NCI-H187 treated with DMSO at 0.1 percent for 48 hours (cell line): Measurements from ENCODE around the gene TTYH3.
"Not testable (repeated sequence)": the region's sequence is repeated elsewhere in the genome, so short reads cannot be mapped to it uniquely, and the experiment has no call there.

Source experiments
- DNase-seq: peaks from one replicate; lab custom pipeline; 2025; lab: John Stamatoyannopoulos, UW

The TTYH3 gene

DNA sequence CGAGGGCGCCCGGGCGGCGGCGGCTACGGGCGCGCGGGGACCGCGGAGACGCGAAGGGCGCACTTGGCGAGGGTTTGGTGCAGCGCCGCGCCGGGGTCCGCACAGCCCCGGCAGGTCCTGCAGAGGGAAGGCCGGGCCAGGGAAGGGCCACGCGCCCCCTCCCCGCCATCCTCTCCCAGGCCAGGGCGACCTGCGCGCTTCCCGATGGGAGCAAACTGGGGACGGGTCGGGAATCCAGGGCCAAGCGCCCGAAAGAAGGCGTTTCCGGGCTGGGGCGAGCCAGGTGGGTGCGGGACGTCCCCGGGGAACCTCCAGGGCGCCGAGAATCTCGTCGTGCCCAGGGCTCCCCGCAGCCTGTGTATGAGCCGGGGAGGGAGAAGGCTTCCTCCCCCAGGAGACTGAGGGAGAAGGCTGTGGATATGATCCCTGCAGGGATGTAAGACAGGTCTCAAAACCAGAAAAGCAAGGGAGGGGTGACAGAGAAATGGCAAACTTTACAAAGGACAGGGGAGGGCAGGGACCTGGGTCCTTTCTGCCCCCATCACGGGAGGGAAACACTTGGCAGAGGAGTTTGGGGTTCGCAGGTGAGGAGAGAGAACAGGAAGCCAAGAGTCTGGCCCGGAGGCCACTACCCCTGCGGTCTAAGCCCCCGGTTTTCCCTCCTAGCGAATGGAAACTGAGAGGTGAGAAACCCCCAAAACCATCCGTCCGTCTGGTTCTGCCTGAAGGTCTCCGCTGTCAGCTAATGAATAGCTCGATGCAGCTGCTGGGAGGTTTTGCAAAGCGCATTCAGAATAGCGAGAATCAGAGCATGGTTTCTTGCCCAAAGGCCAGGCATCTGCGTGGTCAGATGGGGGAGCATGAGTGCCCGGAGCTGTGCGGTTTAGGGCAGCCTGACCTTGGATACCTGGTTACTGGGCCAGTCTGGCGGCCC lies 56.9 kb downstream of the TTYH3 start:
- no peak for DNase-seq

- DNase-seq, result no peak
Observed at GRCh38 chr7:2689343-2689847, 57.6 kb downstream of the TTYH3 start.

DNA sequence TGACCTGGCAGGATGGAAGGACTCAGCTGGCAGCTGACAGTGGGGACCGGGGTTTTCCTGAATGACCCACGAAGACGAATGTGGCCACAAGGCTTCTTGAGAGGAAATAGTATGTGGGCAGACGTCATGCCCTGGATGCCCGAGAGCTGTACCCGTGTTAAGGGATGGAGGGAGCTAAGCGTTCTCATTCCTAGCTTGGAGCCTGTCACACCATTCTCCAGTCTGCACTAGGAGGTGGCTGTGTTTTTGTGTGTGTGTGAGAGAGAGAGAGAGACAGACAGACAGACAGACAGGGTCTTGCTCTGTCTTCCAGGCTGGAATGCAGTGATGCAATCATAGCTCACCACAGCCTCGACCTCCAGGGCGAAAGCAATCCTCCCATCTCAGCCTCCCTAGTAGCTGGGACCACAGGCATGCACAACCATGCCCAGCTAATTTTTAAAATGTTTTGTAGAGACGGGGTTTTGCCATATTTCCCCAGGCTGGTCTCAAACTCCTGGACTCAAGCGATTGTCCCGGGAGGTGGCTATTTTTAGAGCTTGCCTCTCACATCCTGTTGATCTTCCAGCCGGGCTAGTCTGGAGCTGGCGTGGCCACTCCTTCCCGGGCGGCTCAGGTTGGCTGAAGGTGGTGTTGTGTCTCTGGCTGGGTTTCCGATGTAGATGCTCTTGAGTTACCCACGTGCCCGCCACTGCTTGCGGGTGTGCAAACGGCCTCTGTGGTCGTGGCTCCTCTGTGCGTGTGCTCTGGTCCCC lies 58.3 kb downstream of the TTYH3 start:
- no peak for DNase-seq

DNA sequence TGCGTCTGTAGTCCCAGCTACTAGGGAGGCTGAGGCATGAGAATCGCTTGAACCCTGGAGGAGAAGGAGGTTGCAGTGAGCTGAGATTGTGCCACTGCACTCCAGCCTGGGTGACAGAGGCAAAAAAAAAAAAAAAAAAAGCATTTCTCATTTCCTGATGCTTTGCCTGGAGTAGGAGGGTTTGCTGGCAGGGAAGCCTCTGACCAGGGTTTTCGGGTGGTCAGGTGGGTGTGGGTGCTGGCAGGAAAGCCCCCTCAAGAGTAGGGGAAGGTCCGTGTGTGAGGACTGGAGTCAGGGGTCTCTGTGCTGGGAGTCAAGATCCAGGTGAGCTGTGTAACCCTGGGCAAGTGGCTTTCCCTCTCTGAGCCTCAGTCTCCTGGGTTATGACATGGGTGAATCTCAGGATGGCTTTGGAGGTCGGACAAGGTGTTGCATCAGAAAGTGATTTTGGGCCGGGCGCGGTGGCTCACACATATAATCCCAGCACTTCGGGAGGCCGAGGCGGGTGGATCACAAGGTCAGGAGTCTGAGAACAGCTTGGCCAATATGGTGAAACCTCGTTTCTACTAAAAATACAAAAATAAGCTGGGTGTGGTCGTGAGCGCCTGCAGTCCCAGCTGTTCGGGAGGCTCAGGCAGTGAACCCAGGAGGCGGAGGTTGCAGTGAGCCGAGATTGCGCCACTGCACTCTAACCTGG lies 59.4 kb downstream of the TTYH3 start:
- DNase-seq, result no peak

GRCh38 chr7:2691932-2692439 lies 60.2 kb downstream of the TTYH3 start:
- DNase-seq, result not testable (repeated sequence)

DNA sequence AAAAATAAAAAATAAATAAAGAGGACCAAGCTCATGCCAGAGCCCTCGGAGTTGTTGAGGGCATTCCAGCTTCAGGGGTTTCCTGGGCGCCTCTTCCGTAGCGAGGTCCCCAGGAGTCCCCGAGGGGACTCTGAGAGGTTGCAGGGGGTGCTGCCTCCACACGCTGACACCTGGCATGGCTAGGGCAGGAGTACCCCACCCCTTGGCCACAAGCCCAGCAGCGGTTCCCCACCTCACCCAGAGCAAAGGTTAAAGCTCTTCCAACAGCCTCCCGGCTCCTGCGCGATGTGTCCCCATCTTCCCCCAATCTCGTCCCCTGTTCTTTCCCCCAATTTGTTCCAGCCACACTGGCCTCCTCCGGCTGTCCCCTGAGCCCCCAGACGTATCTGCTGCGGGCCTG lies 60.8 kb downstream of the TTYH3 start:
- DNase-seq, result no peak

GRCh38 chr7:2693420-2694121 lies 61.8 kb downstream of the TTYH3 start:
- not testable (repeated sequence) for DNase-seq

GRCh38 chr7:2694122-2694436 lies 62.3 kb downstream of the TTYH3 start:
- not testable (repeated sequence) for DNase-seq

- peak; percentile 62 for DNase-seq
Observed at GRCh38 chr7:2698581-2699288, 66.9 kb downstream of the TTYH3 start.

- DNase-seq, result no peak
Observed at GRCh38 chr7:2699289-2699620, 67.5 kb downstream of the TTYH3 start.

DNA sequence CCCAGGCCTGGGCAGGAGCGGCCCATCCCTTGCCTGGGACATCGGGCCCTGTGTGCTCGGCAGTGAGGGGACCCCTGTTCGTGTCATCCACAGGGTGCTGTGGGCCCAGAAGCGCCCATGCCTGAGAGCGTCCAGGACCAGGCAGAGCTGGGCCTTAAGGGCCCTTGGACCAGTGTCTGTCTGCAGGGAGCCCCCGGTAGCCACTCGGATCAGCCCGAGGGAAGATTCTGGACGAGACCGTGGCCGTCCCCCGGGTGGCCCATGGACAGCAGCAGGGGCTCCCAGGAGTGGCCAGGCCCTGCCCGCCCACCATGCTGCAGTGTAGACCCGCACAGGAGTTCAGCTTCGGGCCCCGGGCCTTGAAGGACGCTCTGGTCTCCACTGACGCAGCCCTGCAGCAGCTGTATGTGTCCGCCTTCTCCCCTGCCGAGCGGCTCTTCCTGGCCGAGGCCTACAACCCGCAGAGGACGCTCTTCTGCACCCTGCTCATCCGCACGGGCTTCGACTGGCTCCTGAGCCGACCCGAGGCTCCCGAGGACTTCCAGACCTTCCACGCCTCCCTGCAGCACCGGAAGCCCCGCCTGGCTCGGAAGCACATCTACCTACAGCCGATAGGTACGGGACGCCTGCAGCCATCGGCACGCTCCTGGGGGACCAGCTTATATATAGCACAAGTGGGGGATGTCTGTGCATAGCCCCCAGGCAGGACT lies 68.5 kb downstream of the TTYH3 start:
- no peak for DNase-seq

DNA sequence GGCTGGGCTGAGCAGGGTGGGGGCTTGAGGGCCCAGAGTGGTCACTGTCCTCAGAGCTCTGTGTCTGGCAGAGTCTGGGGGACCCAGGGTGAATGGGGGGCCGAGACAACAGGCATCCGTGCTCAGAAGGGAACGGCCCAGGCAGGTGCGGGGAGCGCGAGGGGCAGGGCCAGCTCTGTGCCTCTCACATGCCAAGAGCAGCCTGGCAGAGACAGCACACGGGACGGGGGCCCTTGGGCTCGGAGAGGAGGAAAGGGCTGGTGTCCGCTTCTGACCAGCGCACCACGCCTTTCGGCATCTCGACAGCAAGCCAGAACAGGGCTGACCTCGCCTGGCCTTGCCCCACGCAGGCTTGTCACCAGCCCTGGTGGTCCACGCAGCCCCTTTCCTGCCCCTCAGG lies 69.6 kb downstream of the TTYH3 start:
- DNase-seq, result no peak

DNA sequence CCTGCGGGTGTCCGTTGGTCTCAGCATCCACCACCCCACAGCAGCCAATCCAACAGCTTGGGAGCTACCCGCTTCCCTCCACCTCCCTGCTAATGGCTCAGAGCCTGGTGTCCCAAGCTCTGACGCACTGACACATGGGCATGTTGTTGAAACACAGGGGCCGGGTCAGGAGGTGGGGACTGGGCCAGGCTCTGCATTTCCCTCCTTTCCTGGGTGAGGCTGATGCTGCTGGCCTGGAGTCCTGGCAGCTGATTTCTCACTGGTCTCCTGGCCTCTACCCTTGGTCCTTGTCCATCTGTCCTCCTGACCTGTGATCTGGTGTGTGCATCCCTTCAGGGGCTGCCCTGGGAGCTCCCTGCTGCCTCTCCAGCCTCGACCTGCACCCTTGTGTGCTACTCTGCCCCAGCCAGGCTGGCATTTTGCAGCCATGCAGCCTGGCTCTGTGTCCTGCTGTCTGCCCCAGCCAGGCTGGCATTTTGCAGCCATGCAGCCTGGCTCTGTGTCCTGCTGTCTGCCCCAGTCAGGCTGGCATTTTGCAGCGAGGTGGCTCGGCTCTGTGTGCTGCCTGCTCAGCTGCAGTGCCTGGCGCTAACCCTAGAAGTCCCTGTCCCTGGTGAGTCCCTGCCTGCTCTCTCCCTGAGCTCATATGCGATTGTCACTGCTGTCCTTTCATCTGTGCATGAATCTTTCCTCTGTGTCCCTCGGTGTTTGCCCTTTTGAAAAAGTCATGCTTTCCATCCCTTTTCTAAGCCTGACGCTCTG lies 70.2 kb downstream of the TTYH3 start:
- DNase-seq, result no peak

DNA sequence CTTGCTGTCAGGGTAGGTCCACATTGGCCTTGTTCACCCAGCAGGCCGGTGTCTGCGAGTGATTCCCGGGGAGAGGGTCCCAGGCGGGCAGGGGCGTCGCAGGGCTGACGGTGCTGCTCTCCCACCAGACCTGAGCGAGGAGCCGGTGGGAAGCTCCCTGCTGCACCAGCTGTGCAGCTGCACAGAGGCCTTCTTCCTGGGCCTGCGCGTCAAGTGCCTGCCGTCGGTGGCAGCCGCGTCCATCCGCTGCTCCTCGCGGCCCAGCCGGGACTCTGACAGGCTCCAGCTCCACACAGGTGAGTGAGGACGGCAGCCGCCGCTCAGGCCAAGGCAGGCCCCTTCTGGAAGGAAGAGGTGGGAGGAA lies 70.8 kb downstream of the TTYH3 start:
- no peak for DNase-seq

DNA sequence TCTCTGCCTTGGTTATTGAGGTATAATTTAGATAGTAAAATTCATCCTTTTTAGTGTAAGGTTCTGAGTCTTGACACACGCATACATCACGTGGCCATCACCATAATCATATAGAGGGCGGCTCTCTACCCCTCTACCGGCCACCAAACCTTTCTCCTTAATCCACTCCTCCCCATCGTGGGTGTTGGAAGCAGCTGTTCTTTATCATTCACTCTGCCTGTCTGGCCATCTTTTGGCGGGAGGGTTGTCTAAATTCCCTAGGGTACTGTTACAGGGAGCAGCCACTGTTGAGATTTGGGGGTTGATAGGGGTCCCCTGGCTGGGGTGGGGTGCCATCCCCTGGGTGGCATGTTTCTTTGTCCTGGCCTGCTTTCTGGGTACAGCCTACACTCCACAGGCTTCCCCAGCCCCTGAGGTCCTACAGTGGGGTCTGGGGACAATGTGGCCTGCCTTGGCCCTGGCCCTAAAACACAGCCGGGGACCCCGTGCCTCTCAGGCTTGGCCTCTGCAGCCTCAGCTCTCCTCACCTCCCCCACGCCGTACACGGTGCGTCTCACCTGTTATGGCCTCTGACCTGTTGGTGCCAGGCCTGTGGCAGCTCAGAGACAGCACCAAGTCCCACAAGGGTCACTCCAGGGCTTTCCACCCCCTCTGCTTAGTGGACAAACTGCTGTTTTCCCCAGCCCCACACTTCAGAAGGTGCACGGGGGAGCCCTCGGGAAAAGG lies 73.7 kb downstream of the TTYH3 start:
- no peak for DNase-seq

DNA sequence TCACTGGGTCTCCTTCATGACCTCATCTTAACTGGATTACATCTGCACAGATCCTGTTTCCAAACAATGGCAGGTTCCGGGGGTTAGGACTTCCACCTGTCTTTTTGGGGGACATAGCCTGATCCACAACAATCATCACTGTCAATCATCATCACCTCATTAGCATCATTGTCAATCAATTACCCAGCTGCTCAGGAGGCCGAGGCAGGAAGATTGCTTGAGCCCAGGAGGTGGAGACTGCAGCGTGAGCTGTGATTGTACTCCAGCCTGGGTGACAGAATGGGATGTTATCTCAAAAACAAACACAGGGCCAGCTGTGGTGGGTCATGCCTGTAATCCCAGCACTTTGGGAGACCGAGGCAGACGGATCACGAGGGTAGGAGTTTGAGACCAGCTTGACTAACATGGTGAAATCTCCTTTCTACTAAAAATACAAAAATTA lies 74.9 kb downstream of the TTYH3 start:
- no peak for DNase-seq

DNA sequence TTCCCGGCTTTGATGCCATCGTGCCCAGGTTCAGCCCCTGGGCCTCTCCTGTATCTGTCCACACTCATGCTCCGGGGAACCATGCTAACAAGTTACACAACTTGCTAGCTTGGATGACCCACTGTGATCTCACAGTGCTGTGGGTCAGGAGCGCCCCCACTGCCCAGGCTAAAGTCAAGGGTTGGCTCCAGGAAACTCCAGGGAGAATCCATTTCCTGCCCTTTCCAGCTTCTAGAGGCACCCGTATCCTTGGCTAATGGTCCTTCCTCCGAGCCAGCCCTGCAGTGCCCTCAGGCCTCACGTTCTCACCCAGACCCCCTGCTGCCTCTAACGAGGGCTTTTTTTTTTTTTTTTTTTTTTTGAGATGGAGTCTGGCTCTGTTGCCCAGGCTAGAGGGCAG lies 75.7 kb downstream of the TTYH3 start:
- DNase-seq, result no peak

- no peak for DNase-seq
Observed at GRCh38 chr7:2708041-2708440, 76.3 kb downstream of the TTYH3 start.
